ENCODE data around the gene ITGA11. TPM values are rescaled to one million over a fixed set of nuclear protein-coding genes. Genes with fewer than 3 reads are reported as not detected.

Gene ITGA11
- total and polyA plus RNA-seq, 2 experiments from 2014 or later: 0.03 to 0.40 TPM

DNA sequence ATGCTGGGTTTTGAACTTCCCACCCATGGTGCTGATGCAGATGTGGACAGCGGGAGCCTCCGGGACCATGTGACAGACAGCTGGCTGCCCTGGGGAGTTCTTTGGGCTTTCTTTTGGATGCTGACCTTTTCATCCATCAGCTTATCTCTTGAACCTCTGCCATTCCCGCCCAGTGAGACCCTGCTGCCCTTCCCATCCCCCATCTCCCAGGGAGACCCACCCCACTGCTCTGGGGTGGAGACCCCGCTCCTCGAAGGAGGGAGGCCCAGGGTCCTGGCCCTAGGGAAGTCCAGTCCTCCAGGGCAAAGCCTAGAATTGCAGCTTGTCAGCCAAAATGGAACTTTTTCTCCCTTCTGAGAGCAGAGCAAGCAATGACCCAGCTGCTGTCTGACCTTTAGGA lies 64.0 kb downstream of the ITGA11 start:
- Mint-ChIP-seq H3K4me3 (no peak overlapping the region), H3K36me3 (ENCODE audit: low read depth) (no peaks in the 10 kb centered on the region), H3K4me1 (peaks cover 5% of the 10 kb centered on the region), H3K9me3 (no peaks in the 10 kb centered on the region), H3K27me3 (ENCODE audit: insufficient read depth, low read depth, poor library complexity) (peaks cover 8% of the 10 kb centered on the region), H3K27ac (no peak overlapping the region)
- no peak for DNase-seq (ENCODE audit: low spot score)
- Histone ChIP-seq H2AFZ (no peak overlapping the region), H3K27ac (ENCODE audit: low read depth) (no peak overlapping the region), H3F3A (replicated peaks; ENCODE audit: low read depth) (no peaks in the 10 kb centered on the region), H4K20me1 (replicated peaks; ENCODE audit: insufficient read depth) (no peaks in the 10 kb centered on the region), H3K9me2 (ENCODE audit: insufficient read depth) (peaks cover 1% of the 10 kb centered on the region; the same call in 1 of the 2 replicates), H3K4me1 (ENCODE audit: insufficient read depth) (no peaks in the 10 kb centered on the region), H3K27me3 (ENCODE audit: insufficient read depth) (no peaks in the 10 kb centered on the region), H3K79me2 (replicated peaks; ENCODE audit: insufficient read depth) (no peaks in the 10 kb centered on the region), H3K4me2 (no peak overlapping the region), H3K36me3 (ENCODE audit: insufficient read depth) (no peaks in the 10 kb centered on the region), H3K4me3 (no peak overlapping the region)
- no peak for ATAC-seq
- TF ChIP-seq POLR2AphosphoS5 (IDR thresholded peaks at IDR 0.05; ENCODE audit: low read depth) (no peak), STAT1 (IDR thresholded peaks at IDR 0.05; ENCODE audit: unreplicated experiment) (no peak), ZNF114 (CRISPR knock-in tag; IDR thresholded peaks at IDR 0.05) (no peak), EZH2phosphoT487 (IDR thresholded peaks at IDR 0.05; ENCODE audit: unreplicated experiment) (no peak), JUNB (IDR thresholded peaks at IDR 0.05; ENCODE audit: unreplicated experiment) (no peak), CREB1 (CRISPR knock-in tag; IDR thresholded peaks at IDR 0.05; ENCODE audit: low read depth) (no peak), NANOG (IDR thresholded peaks at IDR 0.05; ENCODE audit: borderline replicate concordance) (no peak), ZNF331 (CRISPR knock-in tag; IDR thresholded peaks at IDR 0.05; ENCODE audit: low read depth) (no peak), EZH2 (IDR thresholded peaks at IDR 0.05; ENCODE audit: low read depth, unreplicated experiment) (no peak)
- TF ChIP-seq, protein P1, sequence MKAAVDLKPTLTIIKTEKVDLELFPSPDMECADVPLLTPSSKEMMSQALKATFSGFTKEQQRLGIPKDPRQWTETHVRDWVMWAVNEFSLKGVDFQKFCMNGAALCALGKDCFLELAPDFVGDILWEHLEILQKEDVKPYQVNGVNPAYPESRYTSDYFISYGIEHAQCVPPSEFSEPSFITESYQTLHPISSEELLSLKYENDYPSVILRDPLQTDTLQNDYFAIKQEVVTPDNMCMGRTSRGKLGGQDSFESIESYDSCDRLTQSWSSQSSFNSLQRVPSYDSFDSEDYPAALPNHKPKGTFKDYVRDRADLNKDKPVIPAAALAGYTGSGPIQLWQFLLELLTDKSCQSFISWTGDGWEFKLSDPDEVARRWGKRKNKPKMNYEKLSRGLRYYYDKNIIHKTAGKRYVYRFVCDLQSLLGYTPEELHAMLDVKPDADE (IDR thresholded peaks at IDR 0.05): no peak
- TF ChIP-seq, protein P2, sequence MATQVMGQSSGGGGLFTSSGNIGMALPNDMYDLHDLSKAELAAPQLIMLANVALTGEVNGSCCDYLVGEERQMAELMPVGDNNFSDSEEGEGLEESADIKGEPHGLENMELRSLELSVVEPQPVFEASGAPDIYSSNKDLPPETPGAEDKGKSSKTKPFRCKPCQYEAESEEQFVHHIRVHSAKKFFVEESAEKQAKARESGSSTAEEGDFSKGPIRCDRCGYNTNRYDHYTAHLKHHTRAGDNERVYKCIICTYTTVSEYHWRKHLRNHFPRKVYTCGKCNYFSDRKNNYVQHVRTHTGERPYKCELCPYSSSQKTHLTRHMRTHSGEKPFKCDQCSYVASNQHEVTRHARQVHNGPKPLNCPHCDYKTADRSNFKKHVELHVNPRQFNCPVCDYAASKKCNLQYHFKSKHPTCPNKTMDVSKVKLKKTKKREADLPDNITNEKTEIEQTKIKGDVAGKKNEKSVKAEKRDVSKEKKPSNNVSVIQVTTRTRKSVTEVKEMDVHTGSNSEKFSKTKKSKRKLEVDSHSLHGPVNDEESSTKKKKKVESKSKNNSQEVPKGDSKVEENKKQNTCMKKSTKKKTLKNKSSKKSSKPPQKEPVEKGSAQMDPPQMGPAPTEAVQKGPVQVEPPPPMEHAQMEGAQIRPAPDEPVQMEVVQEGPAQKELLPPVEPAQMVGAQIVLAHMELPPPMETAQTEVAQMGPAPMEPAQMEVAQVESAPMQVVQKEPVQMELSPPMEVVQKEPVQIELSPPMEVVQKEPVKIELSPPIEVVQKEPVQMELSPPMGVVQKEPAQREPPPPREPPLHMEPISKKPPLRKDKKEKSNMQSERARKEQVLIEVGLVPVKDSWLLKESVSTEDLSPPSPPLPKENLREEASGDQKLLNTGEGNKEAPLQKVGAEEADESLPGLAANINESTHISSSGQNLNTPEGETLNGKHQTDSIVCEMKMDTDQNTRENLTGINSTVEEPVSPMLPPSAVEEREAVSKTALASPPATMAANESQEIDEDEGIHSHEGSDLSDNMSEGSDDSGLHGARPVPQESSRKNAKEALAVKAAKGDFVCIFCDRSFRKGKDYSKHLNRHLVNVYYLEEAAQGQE (IDR thresholded peaks at IDR 0.05; ENCODE audit: unreplicated experiment): no peak
- TF ChIP-seq, protein P3, sequence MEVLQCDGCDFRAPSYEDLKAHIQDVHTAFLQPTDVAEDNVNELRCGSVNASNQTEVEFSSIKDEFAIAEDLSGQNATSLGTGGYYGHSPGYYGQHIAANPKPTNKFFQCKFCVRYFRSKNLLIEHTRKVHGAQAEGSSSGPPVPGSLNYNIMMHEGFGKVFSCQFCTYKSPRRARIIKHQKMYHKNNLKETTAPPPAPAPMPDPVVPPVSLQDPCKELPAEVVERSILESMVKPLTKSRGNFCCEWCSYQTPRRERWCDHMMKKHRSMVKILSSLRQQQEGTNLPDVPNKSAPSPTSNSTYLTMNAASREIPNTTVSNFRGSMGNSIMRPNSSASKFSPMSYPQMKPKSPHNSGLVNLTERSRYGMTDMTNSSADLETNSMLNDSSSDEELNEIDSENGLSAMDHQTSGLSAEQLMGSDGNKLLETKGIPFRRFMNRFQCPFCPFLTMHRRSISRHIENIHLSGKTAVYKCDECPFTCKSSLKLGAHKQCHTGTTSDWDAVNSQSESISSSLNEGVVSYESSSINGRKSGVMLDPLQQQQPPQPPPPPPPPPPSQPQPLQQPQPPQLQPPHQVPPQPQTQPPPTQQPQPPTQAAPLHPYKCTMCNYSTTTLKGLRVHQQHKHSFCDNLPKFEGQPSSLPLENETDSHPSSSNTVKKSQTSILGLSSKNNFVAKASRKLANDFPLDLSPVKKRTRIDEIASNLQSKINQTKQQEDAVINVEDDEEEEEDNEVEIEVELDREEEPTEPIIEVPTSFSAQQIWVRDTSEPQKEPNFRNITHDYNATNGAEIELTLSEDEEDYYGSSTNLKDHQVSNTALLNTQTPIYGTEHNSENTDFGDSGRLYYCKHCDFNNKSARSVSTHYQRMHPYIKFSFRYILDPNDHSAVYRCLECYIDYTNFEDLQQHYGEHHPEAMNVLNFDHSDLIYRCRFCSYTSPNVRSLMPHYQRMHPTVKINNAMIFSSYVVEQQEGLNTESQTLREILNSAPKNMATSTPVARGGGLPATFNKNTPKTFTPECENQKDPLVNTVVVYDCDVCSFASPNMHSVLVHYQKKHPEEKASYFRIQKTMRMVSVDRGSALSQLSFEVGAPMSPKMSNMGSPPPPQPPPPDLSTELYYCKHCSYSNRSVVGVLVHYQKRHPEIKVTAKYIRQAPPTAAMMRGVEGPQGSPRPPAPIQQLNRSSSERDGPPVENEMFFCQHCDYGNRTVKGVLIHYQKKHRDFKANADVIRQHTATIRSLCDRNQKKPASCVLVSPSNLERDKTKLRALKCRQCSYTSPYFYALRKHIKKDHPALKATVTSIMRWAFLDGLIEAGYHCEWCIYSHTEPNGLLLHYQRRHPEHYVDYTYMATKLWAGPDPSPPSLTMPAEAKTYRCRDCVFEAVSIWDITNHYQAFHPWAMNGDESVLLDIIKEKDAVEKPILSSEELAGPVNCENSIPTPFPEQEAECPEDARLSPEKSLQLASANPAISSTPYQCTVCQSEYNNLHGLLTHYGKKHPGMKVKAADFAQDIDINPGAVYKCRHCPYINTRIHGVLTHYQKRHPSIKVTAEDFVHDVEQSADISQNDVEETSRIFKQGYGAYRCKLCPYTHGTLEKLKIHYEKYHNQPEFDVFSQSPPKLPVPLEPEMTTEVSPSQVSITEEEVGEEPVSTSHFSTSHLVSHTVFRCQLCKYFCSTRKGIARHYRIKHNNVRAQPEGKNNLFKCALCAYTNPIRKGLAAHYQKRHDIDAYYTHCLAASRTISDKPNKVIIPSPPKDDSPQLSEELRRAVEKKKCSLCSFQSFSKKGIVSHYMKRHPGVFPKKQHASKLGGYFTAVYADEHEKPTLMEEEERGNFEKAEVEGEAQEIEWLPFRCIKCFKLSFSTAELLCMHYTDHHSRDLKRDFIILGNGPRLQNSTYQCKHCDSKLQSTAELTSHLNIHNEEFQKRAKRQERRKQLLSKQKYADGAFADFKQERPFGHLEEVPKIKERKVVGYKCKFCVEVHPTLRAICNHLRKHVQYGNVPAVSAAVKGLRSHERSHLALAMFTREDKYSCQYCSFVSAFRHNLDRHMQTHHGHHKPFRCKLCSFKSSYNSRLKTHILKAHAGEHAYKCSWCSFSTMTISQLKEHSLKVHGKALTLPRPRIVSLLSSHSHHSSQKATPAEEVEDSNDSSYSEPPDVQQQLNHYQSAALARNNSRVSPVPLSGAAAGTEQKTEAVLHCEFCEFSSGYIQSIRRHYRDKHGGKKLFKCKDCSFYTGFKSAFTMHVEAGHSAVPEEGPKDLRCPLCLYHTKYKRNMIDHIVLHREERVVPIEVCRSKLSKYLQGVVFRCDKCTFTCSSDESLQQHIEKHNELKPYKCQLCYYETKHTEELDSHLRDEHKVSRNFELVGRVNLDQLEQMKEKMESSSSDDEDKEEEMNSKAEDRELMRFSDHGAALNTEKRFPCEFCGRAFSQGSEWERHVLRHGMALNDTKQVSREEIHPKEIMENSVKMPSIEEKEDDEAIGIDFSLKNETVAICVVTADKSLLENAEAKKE (CRISPR knock-in tag; IDR thresholded peaks at IDR 0.05): no peak
- TF ChIP-seq, protein P4, sequence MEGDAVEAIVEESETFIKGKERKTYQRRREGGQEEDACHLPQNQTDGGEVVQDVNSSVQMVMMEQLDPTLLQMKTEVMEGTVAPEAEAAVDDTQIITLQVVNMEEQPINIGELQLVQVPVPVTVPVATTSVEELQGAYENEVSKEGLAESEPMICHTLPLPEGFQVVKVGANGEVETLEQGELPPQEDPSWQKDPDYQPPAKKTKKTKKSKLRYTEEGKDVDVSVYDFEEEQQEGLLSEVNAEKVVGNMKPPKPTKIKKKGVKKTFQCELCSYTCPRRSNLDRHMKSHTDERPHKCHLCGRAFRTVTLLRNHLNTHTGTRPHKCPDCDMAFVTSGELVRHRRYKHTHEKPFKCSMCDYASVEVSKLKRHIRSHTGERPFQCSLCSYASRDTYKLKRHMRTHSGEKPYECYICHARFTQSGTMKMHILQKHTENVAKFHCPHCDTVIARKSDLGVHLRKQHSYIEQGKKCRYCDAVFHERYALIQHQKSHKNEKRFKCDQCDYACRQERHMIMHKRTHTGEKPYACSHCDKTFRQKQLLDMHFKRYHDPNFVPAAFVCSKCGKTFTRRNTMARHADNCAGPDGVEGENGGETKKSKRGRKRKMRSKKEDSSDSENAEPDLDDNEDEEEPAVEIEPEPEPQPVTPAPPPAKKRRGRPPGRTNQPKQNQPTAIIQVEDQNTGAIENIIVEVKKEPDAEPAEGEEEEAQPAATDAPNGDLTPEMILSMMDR (conservative IDR thresholded peaks at IDR 0.05; ENCODE audit: low read depth in 2 of 2): no peak

Data from GM23338 (cell line).